Sigmoid colon (tissue), 7 donors: ENCODE results near the gene CARD9. TPM values are rescaled to one million over a fixed set of nuclear protein-coding genes. Genes with fewer than 3 reads are reported as not detected.
"Not testable (repeated sequence)": the region's sequence is repeated elsewhere in the genome, so short reads cannot be mapped to it uniquely, and the experiment has no call there.

Source experiments
- DNase-seq: peaks from one replicate; pipeline ENCODE4 v3.0.0-alpha.2; 2019
- H3K27ac ChIP-seq, 4 donors: fragments of 200-600 bp; sonication (generic); one replicate each; pipeline ENCODE4 v1.5.1; 2016 to 2019; ENCODE audit warnings: mild to moderate bottlenecking in 1 of 4
- H3K27me3 ChIP-seq, 3 donors: fragments of 200-600 bp; sonication (generic); one replicate each; pipeline ENCODE4 v1.5.1; 2019; ENCODE audit warnings: mild to moderate bottlenecking in 1 of 3
- H3K36me3 ChIP-seq, 4 donors: fragments of 200-600 bp; sonication (generic); one replicate each; pipeline ENCODE4 v1.5.1; 2016 to 2019
- H3K4me1 ChIP-seq, 4 donors: fragments of 200-600 bp; sonication (generic); one replicate each; pipeline ENCODE4 v1.5.1; 2017 to 2019
- H3K4me3 ChIP-seq, 4 donors: fragments of 200-600 bp; sonication (generic); one replicate each; pipeline ENCODE4 v1.5.1; 2017 to 2019; ENCODE audit warnings: mild to moderate bottlenecking in 2 of 4, moderate library complexity in 1 of 4
- H3K9me3 ChIP-seq, 4 donors: fragments of 200-600 bp in 3 of 4; sonication (generic) in 3 of 4; one replicate each; pipeline versions ENCODE4 v1.5.1 to v1.6.1; 2013 to 2019
- CTCF ChIP-seq, 4 experiments: fragments of 450-650 bp in 3 of 4; fragments of 200-600 bp in 1 of 4; IDR thresholded peaks; one replicate each; pipeline ENCODE4 v1.5.1; 2016 to 2019; ENCODE audit warnings: antibody characterized with exemption in 4 of 4, mild to moderate bottlenecking in 3 of 4, moderate library complexity in 2 of 4
- EP300 ChIP-seq, 4 donors: sonication (generic); formaldehyde crosslinking; IDR thresholded peaks; one replicate each; pipeline ENCODE4 v1.6.1; 2017; ENCODE audit warnings: antibody characterized with exemption in 4 of 4
- POLR2A ChIP-seq, 2 donors: fragments of 450-650 bp; IDR thresholded peaks; one replicate each; pipeline ENCODE4 v1.6.1; 2016; ENCODE audit warnings: antibody characterized with exemption in 2 of 2, mild to moderate bottlenecking in 2 of 2, moderate library complexity in 2 of 2
- POLR2AphosphoS5 ChIP-seq, 4 donors: sonication (generic); formaldehyde crosslinking; IDR thresholded peaks; one replicate each; pipeline ENCODE4 v1.6.1; 2017; ENCODE audit warnings: antibody characterized with exemption in 4 of 4
- WGBS, 2 donors: extraction: QIAGEN DNeasy Blood & Tissue Kit; methylation state at CpG; one replicate each; pipeline ENCODE4 v1.1.7; 2013; 5-methylcytosine and 5-hydroxymethylcytosine counted together
- intact Hi-C: fragments of 100-400 bp; cut with DNase I; formaldehyde crosslinking; loops from one replicate; pipeline ENCODE4 v1.15.1; 2023
- polyA plus RNA-seq, 3 donors: library from polyadenylated mRNA; stranded (reverse); fragments of 200-250 nt; gene quantifications; one replicate each; pipeline ENCODE4 v1.2.3, GENCODE V29; 2013
- total RNA-seq, 4 donors: library from RNA; depleted of rRNA; stranded (reverse); fragments of >200 nt; gene quantifications; one replicate each; pipeline ENCODE4 v1.1.0, GENCODE V29; 2016
- donor health status: healthy with polysubstance abuse.
- donor health status: Bipolar disorder and iron deficiency.
- donor health status: healthy.

The CARD9 gene
- total and polyA plus RNA-seq, 7 donors, result 1.5 to 6.9 (median 2.3) TPM

GRCh38 chr9:136410500-136411287 lies 37.2 kb upstream of the CARD9 start, which contains the start of the genes ENTR1 and PMPCA:
Gene ENTR1 (minus strand): TSS chr9:136410614. CDS start chr9:136410397, 217 bp downstream.
Gene PMPCA (plus strand): TSS chr9:136410658. CDS start chr9:136410669, 11 bp downstream.
- WGBS, 2 donors, result 1% methylated on average over 83 of the region's 83 CpGs
- Histone ChIP-seq H3K9me3 (no peaks in the 10 kb centered on the region), H3K27ac (peak within 1 kb of the TSS; percentile 85 to 89 (median 88)), H3K27me3 (no peaks in the 10 kb centered on the region), H3K36me3 (peaks cover 9 to 56% (median 42%) of the 10 kb centered on the region in 4 donors), H3K4me3 (peak within 1 kb of the TSS; percentile 80 to 98 (median 95)), H3K4me1 (peaks cover 0 to 28% (median 23%) of the 10 kb centered on the region in 4 donors)
- intact Hi-C loops, result loop anchor here (5.0 kb wide), 1 partner anchor 72 kb away; the partner anchor contains the start of gene SEC16A
- DNase-seq, result peak; percentile 96
- no peak for TF ChIP-seq CTCF (IDR thresholded peaks at IDR 0.05)
- peak; percentile 96 to 99 (median 98) for TF ChIP-seq POLR2AphosphoS5 (IDR thresholded peaks at IDR 0.05)
- TF ChIP-seq EP300 (IDR thresholded peaks at IDR 0.05), result peak in 1 of 4 donors; percentile 6
- peak; percentile 85 to 93 for TF ChIP-seq POLR2A (IDR thresholded peaks at IDR 0.05)

GRCh38 chr9:136409557-136410455 lies 36.3 kb upstream of the CARD9 start:
- H3K4me3 ChIP-seq, result peak overlapping the region; percentile 61 to 98 (median 88)
- no peak for TF ChIP-seq POLR2A (IDR thresholded peaks at IDR 0.05)
- intact Hi-C loops, result loop anchor here (5.0 kb wide), 1 partner anchor 72 kb away; the partner anchor contains the start of gene SEC16A
- peak overlapping the region; percentile 72 to 89 (median 82) for H3K27ac ChIP-seq
- H3K9me3 ChIP-seq, result no peaks in the 10 kb centered on the region
- peaks cover 0 to 28% (median 23%) of the 10 kb centered on the region in 4 donors for H3K4me1 ChIP-seq
- no peaks in the 10 kb centered on the region for H3K27me3 ChIP-seq
- H3K36me3 ChIP-seq, result peaks cover 13 to 56% (median 44%) of the 10 kb centered on the region in 4 donors
- DNase-seq, result no peak
- WGBS, 2 donors, result 10 to 12% methylated on average over 71 of the region's 71 CpGs

- no peak for TF ChIP-seq CTCF (IDR thresholded peaks at IDR 0.05)
- no peak for TF ChIP-seq POLR2A (IDR thresholded peaks at IDR 0.05)
- TF ChIP-seq EP300 (IDR thresholded peaks at IDR 0.05), result no peak
- no peak for TF ChIP-seq POLR2AphosphoS5 (IDR thresholded peaks at IDR 0.05)
- H3K27ac ChIP-seq, result no peak overlapping the region
- intact Hi-C loops, result no loop called here
- H3K27me3 ChIP-seq, result no peaks in the 10 kb centered on the region
- H3K36me3 ChIP-seq, result peaks cover 6 to 51% (median 28%) of the 10 kb centered on the region in 4 donors
- no peak for DNase-seq
- H3K9me3 ChIP-seq, result no peaks in the 10 kb centered on the region
- 87 to 89% methylated on average over 7 of the region's 7 CpGs for WGBS, 2 donors
- no peak overlapping the region for H3K4me3 ChIP-seq
- H3K4me1 ChIP-seq, result peaks cover 0 to 28% (median 23%) of the 10 kb centered on the region in 4 donors
These were observed 34.4 kb upstream of the CARD9 start for GRCh38 chr9:136407911-136408310.

- H3K9me3 ChIP-seq, H3K4me3 ChIP-seq, DNase-seq, intact Hi-C loops, H3K27me3 ChIP-seq, H3K27ac ChIP-seq: not testable (repeated sequence)
- peaks cover 4 to 52% (median 27%) of the 10 kb centered on the region in 4 donors for H3K36me3 ChIP-seq
- 94 to 96% methylated on average over 28 of the region's 28 CpGs for WGBS, 2 donors
- H3K4me1 ChIP-seq, result peaks cover 0 to 28% (median 23%) of the 10 kb centered on the region in 4 donors
These were observed 33.6 kb upstream of the CARD9 start for GRCh38 chr9:136407061-136407460.

- H3K4me1 ChIP-seq, result peaks cover 0 to 21% (median 12%) of the 10 kb centered on the region in 4 donors
- H3K27ac ChIP-seq, H3K27me3 ChIP-seq, H3K9me3 ChIP-seq, DNase-seq, intact Hi-C loops, H3K4me3 ChIP-seq: not testable (repeated sequence)
- peaks cover 4 to 54% (median 28%) of the 10 kb centered on the region in 4 donors for H3K36me3 ChIP-seq
- 92 to 93% methylated on average over 10 of the region's 10 CpGs for WGBS, 2 donors
These were observed 32.4 kb upstream of the CARD9 start for GRCh38 chr9:136405904-136406303.
